LNCaP clone FGC (cell line): ENCODE data around the gene SMC4.

Source experiments
- DNase-seq: peaks from one replicate; pipeline ENCODE4 v3.0.0-alpha.2; 2011; ENCODE audit warnings: low read depth
- H3K4me3 ChIP-seq: 2 replicates; pipeline ENCODE4 v1.5.1; 2011; ENCODE audit warnings: mild to moderate bottlenecking, low read depth, low read length, control low read depth
- CTCF ChIP-seq: IDR thresholded peaks from 2 replicates; pipeline ENCODE4 v1.5.1; 2012; ENCODE audit warnings: mild to moderate bottlenecking; ENCODE audit not compliant: control insufficient read depth, insufficient read depth; ENCODE audit errors: extremely low read depth

The SMC4 gene

GRCh38 chr3:160475153-160475552, 75.7 kb downstream of the SMC4 start:
- DNase-seq, result no peak
- H3K4me3 ChIP-seq, result no peak overlapping the region
- no peak for TF ChIP-seq CTCF

- H3K4me3 ChIP-seq, result no peak overlapping the region
- TF ChIP-seq CTCF, result no peak
- DNase-seq, result no peak
Measured at GRCh38 chr3:160475884-160476283, 76.4 kb downstream of the SMC4 start.

GRCh38 chr3:160477750-160478149, 78.3 kb downstream of the SMC4 start:
- no peak for TF ChIP-seq CTCF
- no peak overlapping the region for H3K4me3 ChIP-seq
- DNase-seq, result no peak

GRCh38 chr3:160478338-160478737, 78.9 kb downstream of the SMC4 start:
- DNase-seq, result no peak
- TF ChIP-seq CTCF, result no peak
- no peak overlapping the region for H3K4me3 ChIP-seq

- TF ChIP-seq CTCF, result no peak
- H3K4me3 ChIP-seq, result no peak overlapping the region
- DNase-seq, result no peak
Measured at GRCh38 chr3:160479376-160479775, 79.9 kb downstream of the SMC4 start.

- no peak overlapping the region for H3K4me3 ChIP-seq
- DNase-seq, result no peak
- no peak for TF ChIP-seq CTCF
Measured at GRCh38 chr3:160480931-160481330, 81.5 kb downstream of the SMC4 start.

GRCh38 chr3:160481856-160482255, 82.4 kb downstream of the SMC4 start:
- no peak for DNase-seq

More at GRCh38 chr3:160481856-160482255, 82.4 kb downstream of the SMC4 start:
- H3K4me3 ChIP-seq, result no peak overlapping the region
- TF ChIP-seq CTCF, result no peak
